GM18520 (cell line): ENCODE data around the gene KRT23.

Source experiments
- ATAC-seq: cut with Tn5 transposase; IDR thresholded peaks from one replicate; pipeline ENCODE4 v1.9.1; 2021; ENCODE audit not compliant: unreplicated experiment

The KRT23 gene, protein sequence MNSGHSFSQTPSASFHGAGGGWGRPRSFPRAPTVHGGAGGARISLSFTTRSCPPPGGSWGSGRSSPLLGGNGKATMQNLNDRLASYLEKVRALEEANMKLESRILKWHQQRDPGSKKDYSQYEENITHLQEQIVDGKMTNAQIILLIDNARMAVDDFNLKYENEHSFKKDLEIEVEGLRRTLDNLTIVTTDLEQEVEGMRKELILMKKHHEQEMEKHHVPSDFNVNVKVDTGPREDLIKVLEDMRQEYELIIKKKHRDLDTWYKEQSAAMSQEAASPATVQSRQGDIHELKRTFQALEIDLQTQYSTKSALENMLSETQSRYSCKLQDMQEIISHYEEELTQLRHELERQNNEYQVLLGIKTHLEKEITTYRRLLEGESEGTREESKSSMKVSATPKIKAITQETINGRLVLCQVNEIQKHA

DNA sequence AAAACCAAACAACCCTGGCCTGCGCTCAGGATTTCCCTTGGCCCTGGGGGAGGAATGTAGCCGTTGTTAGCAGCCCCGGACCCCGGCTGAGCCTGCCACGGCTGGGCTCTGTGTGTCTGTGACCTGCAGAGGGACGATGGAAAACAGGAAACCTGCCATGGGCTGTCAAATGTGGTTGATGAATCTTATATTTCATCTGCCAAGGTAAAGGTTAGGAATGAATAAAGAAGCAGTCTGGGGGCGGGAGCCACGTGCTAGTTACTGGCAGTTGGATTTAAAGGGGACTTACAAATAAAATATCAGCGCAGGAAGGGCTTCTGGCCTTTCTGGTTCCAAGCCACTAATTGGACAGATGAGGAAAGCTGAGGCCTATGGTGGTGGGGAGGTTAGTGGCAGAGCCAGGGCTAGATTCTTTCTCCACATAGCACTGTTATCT, at the start of gene KRT23:
Gene KRT23 (minus strand): TSS at position 263 of the 436 bp plus-strand sequence. CDS start 1,043 bp downstream, outside the sequence.
- ATAC-seq: no peak

DNA sequence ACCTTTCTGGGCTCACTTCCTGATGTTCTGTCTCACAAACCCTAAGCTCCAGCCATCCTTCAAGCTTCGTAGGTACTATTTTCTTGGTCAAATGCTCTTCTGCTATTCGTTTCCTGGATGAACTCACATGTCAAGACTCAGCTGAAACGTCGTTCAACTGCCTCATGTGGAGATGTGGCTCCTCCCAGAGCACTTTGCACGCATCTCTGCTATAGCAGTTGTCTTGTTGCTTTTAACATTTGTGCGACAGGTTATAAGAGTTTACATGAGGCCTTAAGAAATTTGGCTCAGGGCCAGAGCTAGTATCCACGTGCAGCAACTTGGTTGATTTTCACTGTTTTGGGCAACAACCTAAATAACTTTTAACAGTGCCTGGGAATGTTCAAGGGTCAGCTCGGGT, 49.5 kb upstream of the KRT23 start:
- ATAC-seq: no peak

DNA sequence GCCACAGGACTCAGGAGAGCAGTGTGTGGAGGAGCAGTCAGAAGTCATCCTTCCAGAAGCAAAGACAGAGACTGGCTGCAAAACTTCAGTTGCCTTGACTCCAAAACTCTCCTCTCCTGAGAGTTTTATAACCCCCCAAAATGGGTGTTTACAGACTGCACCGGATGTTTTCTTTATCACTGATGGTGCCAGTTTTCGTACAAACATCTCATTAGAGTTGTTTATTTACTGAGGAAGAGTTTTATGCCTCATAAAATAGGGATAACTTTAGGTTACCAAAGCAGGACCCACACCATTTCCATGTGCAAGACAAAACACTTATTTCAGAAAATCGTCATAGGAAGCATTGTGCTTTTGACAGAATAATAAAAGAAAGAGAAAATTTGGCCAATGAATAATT, 46.8 kb upstream of the KRT23 start, which contains the start of gene KRT40:
Gene KRT40 (minus strand): TSS at position 101 of the 400 bp plus-strand sequence. CDS start 53 bp downstream, at position 48.
- ATAC-seq: no peak

DNA sequence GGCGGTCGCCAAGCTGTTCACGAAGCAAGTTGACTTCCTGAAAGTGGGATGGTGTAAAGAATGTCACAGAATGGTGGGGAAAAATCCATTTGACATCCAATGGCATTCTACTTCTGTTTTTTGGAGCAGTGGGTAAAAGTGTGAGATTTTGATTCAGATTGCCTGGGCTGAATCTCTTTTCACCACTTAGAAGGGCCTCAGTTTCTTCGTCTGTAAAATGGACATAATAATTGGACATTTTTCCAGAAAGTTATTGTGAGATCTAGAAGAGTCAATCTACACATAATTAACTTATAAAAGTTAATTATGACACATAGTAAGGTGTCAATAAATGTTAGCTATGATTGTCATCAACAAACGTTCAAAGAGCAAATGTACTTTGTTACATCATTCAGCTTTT, 43.7 kb upstream of the KRT23 start:
- ATAC-seq: no peak

DNA sequence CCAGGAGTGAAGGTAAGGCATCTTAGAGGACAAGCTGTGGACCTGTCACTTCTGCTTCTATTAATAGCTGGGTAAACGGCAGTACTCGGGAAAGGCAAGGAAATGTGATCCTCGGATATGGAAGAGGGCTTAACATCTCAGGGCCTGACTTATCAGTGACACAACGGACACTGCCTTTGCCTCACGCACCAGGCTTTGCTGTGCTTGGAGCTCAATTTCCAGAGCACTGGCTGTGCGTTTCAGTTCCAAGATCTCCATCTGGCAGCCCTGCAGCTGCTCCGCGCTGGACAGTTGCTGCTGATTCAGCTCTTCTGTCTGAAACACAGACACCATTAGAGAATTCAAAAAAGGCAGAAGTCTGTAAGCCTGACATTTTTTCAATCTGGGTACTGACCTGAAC, 43.1 kb upstream of the KRT23 start:
- ATAC-seq: no peak

DNA sequence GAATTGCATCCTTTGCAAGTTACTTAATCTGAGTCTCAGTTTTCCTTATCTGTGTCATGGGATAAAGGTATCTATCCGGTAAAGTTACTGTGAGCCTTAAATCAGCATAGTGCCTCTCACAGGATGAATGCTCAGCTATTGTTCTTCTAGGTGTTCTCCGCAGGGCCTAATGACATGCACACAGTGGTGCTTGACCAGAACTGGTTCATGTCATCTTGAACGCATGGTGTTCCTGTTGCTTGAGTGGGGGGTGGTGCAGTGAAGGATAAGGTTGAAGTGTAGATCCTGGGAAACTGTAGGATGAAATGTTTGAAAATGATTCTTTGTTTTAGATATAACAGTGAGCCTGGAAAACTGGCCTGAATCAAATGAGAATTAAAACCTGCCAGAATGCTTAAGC, 42.7 kb upstream of the KRT23 start:
- no peak for ATAC-seq

DNA sequence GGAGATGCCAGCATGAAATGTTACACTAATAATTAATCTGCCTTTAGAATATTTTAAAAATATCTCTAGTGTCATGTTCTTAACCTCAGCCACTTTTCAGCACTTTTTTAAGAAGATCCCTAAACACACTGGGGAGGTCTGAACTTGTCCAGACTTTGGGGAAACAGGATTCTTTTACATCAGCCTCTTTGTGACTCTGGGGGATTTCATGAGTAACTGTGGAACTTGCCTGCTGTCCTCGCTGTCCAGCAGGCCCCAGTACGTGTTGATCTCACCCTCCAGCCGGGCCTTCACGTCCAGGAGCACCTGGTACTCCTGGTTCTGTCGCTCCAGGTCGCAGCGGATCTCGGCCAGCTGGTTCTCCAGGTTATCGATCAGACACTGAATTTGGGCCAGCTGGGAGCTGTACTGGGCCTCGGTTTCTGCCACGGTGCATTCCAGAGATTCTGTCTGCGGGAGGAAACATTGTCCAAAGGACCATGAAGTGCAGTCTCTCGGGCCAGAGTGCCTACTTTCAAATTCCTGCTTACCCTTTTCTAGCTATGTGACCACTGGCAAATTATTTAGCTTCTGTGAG, 41.2 kb upstream of the KRT23 start:
- no peak for ATAC-seq

DNA sequence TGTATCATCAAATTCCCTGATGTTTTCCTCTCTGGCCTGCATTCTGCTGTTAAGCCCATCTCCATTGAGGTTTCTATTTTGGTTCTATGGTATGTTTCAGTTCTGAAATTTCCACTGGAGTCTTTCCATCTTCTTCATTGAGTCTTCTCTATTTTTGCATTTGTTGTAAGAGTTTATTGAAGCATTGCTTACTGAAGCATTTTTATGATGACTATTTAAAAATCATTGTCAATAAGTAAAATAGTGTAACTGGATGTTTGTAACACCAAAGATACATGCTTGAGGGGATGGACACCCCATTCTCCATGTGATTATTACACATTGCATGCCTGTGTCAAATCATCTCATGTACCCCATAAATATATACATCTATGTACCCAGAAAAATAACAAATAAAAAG, 38.1 kb upstream of the KRT23 start:
- no peak for ATAC-seq

DNA sequence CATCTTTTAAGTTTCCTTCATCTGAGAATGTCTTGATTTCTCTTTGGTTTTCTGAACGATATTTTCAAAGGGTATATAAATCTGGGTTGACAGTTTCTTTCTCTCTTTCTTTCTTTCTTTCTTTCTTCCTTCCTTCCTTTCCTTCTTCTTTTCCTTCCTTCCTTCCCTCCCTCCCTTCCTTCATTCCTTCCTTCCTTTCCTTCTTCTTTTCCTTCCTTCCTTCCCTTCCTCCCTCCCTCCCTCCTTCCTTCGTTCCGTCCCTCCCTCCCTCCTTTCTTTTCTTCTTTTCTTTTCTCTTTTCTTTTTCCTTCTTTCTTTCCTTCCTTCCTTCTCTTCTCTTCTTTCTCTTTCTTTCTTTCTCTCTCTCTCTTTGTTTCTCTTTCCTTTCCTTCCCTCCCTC, 36.9 kb upstream of the KRT23 start:
- no peak for ATAC-seq

DNA sequence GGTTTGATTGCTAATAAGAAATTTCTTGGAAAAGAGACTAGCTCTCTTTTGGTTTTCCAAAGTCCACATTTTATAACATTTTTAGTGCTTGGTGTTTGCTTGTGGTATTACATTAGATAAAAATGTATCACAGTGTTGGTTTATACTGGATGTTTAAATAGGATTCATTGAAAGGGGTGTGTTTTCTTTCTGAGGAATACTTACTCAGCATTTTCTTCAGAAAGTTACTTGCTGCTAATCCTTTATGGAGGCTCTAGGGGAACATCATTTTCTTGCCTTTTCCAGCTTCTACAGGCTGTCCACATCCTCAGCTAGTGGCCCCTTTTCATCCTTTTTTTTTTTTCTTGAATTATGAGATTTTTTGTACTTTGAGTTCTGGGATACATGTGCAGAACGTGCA, 30.1 kb upstream of the KRT23 start:
- no peak for ATAC-seq

DNA sequence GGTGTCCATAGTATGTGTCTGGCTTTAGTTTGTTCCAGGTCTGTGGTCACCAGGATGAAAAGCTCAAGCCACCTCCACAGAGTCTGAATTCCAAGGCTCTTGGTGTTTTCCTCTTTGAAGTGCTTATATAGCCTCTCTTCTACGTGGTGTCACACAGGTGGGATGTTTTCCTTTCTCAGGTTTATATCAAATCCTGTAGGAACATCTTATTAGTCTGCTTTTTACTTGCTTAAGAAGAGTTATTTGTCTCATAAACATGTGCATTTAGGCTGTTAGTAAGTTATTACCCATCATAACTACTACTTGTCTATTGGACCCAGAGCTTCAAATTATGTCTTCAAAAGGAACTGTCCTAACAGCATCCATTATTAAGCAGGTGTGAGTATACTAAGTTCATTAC, 29.4 kb upstream of the KRT23 start, which contains the start of gene KRT39:
Gene KRT39 (minus strand): TSS at position 101 of the 400 bp plus-strand sequence. CDS start 92 bp downstream, at position 9.
- no peak for ATAC-seq

DNA sequence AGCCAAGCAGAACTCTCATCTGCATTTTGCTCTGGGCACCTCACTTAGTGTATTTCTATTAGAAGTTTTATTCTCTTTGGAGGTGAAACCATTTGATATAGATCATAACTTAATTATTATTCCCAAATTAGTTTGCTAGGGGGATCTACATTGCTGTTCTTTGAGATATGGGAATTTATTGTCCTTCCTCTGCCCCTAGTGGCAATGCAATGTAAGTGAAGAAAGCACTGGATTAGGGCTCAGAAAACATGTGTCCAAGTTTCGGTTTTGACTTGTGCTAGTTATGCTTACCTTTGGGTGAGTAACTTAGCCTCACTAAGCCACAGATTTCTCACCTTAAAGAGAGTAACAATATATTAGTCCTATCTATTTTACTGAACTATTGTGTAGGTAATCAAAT, 26.4 kb upstream of the KRT23 start:
- no peak for ATAC-seq

DNA sequence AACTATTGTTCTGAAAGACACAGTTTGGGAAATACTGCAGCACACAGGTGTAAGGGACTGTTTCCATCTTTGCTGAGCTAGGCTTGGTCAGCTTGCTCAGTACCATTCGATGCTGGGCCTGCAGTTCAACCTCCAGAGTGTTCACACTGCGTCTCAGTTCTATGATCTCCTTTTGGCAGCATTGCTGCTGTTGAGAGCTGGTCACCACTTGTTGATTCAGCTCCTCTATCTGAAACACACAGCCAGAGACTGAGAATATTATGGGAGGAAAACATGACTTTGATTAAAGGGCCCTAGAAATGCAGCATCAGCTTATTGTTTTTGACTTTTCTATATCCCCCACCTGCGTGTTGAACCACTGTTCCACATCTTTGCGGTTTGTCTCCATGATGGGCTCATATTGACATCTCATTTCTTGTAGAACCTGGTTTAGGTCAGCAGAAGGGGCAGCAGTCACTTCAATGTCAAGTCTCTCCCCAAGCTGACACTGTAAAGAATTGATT, 24.7 kb upstream of the KRT23 start:
- ATAC-seq: no peak

DNA sequence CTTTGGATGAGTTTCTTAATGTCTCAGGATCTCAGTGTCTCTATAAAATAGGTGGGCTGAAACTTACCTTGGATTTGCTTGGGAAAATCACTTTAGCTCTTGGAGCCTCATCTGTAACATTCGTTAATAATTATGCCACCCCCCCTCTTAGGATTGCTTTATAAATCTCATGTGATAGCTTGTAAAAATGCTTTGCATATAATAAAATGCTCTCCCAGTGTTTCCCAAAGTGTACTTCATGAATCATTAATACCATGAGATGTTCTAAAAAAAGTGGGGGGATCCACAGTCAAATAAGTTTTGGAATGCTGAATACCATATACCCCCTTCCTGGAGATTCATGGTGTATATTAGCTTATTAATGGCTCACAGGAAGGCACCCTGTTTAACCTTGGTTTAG, 24.1 kb upstream of the KRT23 start:
- no peak for ATAC-seq

DNA sequence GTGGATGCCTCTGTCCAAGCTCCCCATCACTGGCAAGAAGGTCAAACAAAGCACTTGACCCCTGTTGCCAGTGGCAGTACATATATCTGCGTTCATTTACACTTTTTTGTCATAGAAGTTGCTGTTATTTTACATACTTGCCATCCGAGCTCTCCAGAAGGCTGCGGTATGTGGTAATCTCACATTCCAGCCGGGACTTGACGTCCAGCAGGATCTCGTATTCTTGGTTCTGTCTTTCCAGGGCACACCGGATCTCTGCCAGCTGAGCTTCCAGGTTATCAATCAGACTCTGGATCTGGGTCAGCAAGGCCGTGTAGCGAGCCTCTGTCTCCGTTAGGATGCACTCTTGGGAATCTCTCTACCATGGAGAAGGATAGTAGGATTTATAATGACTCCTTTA, 22.7 kb upstream of the KRT23 start:
- no peak for ATAC-seq

DNA sequence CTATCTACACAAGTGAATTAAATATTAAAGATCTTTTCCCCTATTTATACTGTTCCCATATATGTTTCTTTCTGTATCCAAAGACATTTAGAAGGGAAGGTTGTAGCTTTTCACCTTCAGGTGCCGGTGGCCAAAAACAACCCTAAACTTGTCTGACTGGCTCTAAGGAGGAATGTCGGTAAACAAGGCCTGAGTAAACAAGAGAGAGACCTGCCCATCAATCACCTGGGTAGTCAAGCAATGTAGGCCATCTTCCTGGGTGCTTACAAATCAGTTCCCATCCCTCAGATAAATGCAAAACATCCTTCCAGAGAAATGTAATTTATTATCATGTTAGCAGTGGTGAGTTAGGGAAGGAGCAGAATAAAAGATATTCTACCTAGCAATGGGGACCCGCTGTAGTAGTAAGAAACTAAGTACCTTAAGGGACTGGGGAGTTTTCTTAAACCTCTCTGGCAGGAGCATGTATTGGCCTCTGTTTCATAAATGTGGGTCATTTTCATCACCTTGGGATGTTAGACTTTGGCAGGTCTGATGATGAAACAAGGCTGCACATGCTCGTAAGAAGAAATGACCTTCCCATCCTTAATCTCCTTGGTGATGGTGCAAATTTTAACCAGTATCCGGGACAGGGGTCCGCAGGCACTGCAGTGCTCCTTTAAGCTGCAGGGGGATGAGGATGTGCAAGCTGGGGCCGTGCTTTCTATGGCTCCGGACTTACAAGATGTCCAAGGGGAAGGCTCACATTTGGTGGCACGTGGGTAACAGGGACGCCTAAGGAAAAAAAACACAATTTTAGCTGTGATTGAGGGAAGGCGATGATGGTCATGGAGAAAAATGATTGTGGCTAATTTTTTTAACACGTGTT, 20.9 kb upstream of the KRT23 start:
- ATAC-seq: no peak

DNA sequence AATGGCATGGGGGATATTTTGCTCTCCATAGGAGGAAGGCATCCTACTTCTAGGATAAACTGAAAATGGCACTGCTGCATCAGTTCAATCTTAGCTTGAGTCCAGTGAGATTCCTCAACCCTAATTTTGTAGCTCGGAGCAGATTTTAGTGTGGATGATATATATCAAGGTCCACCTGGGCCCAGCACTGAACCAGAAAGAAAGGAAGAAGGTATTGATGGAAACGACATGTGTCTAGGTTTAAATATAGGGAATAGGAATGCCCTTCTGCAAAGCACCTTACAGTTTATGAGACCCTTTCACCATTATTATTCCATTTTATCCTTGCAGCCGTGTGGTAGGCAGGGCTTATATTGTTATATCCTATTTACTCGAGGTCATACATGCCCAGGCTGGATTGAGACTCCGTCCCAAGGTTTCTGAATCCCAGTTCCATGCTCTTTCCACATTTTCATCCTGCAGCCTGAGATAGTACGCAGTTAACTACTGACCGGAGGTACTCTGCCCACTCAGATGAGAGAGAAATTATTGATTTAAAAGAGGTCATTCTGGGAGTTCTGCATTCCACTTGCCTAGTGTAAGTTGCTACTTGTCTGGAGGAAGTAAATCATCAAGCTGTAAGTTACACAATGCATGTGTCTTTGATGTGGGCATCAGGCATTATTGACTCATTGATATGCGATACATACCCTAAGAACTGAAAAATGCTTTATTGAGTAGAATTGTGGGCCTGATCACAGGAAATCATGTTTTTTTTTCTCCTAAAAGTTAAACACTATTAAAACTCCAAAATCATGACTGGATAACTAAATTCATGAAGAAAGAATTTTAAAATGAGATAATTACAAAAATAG, 19.2 kb upstream of the KRT23 start:
- no peak for ATAC-seq

DNA sequence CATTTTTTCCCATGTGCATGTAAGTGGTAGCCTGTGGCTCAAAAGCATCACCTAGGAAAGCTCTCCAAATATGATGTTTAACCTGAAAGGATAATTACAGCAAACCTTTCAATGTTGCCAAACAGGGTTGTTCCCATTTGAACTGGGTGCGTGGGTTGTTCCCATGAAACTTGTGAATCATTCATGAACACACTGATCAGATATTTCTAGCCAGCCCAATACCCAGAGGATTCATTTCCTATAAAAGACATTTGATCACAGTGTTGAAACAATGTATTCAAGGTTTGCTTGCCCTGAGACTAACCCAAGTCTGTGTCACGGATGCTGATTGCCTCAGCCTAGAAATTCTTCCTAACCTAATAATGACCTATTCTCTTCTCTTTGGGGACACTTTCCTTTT, 16.4 kb upstream of the KRT23 start:
- no peak for ATAC-seq

DNA sequence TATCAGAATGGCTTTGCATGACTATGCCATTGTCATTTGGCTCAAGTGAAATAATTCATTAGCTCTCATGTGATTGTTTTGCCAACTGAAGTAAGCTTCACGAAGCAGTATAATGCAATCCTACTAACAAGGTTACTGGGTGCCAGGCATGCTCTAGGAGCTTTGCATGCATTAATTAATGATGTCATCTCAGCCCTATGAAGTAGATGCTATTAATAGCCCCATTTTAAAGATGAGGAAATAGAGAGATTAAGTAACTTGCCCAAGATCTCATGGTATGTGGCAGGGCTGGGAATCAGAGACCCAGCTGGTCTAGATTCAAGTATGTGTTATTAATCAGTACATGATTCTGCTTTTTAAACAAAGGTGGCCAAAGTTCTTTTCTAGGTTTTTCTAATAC, 15.2 kb upstream of the KRT23 start:
- ATAC-seq: no peak

DNA sequence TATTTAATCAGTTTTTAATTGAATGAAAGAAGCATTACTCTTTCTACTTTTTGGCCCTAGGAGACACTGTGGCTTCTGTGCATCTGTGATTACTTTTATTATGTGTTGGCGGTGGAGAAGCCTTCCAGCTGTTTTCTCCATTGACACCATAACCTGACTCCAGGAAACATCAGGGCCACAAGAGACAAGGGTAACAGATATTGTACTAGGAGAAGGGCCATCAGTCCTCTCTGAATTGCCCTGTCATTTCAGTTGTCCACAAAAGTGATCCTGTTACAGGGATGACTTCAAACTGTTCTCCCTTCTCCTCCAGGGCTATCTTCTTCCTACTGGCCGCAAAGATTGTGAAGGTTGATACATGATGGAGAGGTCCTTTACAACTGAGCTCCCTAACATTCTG, 14.7 kb upstream of the KRT23 start:
- ATAC-seq: no peak
